Ovary (tissue), 9 donors: ENCODE measurements around the gene CTU1. TPM values are rescaled to one million over a fixed set of nuclear protein-coding genes. Genes with fewer than 3 reads are reported as not detected.
A peak's percentile ranks its signal among the peaks of the same experiment; 100 is the strongest.

Experiments
- DNase-seq, 5 donors: peaks; one replicate each; pipeline ENCODE4 v3.0.0-alpha.2; 2019 to 2020
- H3K27ac ChIP-seq, 2 donors: fragments of 200-600 bp; one replicate each; pipeline versions ENCODE4 v1.5.1 to v1.8.0; 2019 to 2022
- H3K27me3 ChIP-seq: fragments of 200-600 bp; one replicate; pipeline ENCODE4 v1.8.0; 2022
- H3K36me3 ChIP-seq: fragments of 200-600 bp; sonication (generic); one replicate; pipeline ENCODE4 v1.5.1; 2019
- H3K4me1 ChIP-seq: one replicate; pipeline ENCODE4 v1.8.1; 2013; ENCODE audit warnings: mild to moderate bottlenecking, moderate library complexity; ENCODE audit not compliant: insufficient read depth
- H3K4me3 ChIP-seq: fragments of 200-600 bp; sonication (generic); one replicate; pipeline ENCODE4 v1.5.1; 2017
- H3K9me3 ChIP-seq, 2 donors: fragments of 200-600 bp in 1 of 2; sonication (generic) in 1 of 2; one replicate each; pipeline versions ENCODE4 v1.5.1 to v1.8.1; 2013 to 2019; ENCODE audit warnings: mild to moderate bottlenecking in 1 of 2, moderate library complexity in 1 of 2
- CTCF ChIP-seq, 3 donors: fragments of 450-650 bp in 2 of 3; fragments of 200-600 bp in 1 of 3; IDR thresholded peaks; one replicate each; pipeline versions ENCODE4 v1.5.1 to v1.8.0; 2016 to 2022; ENCODE audit warnings: antibody characterized with exemption in 3 of 3, mild to moderate bottlenecking in 1 of 3
- EP300 ChIP-seq: sonication (generic); formaldehyde crosslinking; IDR thresholded peaks from one replicate; pipeline ENCODE4 v1.6.1; 2017; ENCODE audit warnings: antibody characterized with exemption
- POLR2A ChIP-seq: fragments of 450-650 bp; IDR thresholded peaks from one replicate; pipeline ENCODE4 v1.6.1; 2017; ENCODE audit warnings: antibody characterized with exemption, mild to moderate bottlenecking, moderate library complexity
- WGBS, 3 donors: extraction: QIAGEN DNeasy Blood & Tissue Kit in 1 of 3; methylation state at CpG; one replicate each; pipeline versions ENCODE4 v1.1.5 to v1.1.7; 2013 to 2017; 5-methylcytosine and 5-hydroxymethylcytosine counted together
- intact Hi-C, 4 donors: fragments of 100-400 bp; cut with DNase I; formaldehyde crosslinking; loops; one replicate each; pipeline versions ENCODE4 v1.11.0 to v1.15.1; 2022 to 2023
- polyA plus RNA-seq, 2 donors: library from polyadenylated mRNA; stranded (reverse); fragments of 200-250 nt in 1 of 2; fragments of 350-450 nt in 1 of 2; fragmentation: Illumina TruSeq in 1 of 2; extraction: RNeasy Lipid Tissue Mini Kit (QIAGEN cat#74804) in 1 of 2; gene quantifications; one replicate each; pipeline ENCODE4 v1.2.3, GENCODE V29; 2013 to 2014
- total RNA-seq, 7 donors: library from RNA; depleted of rRNA in 2 of 7; stranded (reverse); fragments of >200 nt in 2 of 7; fragmentation: NEBNext Ultra II Directional in 3 of 7; extraction: Animal tissue kit (Norgen Biotek cat#: 25700) in 3 of 7; gene quantifications; one replicate each; pipeline versions ENCODE4 v1.1.0 to v1.2.4, GENCODE V29; 2016 to 2023
- donor health status: DM: no; HTN: no; CAD: no; lungs with moderate emphysema.
- donor health status: DM: no; HTN: no; CAD: no.
- donor health status: Bipolar disorder and iron deficiency.
- donor health status: DM: yes; HTN: yes; CAD: no.
- donor health status: DM: no; HTN: no; CAD: no.
- donor health status: DM: yes; HTN: yes; CAD: no.

The CTU1 gene
- total and polyA plus RNA-seq, 9 donors: 1.1 to 17.2 (median 12.3) TPM

DNA sequence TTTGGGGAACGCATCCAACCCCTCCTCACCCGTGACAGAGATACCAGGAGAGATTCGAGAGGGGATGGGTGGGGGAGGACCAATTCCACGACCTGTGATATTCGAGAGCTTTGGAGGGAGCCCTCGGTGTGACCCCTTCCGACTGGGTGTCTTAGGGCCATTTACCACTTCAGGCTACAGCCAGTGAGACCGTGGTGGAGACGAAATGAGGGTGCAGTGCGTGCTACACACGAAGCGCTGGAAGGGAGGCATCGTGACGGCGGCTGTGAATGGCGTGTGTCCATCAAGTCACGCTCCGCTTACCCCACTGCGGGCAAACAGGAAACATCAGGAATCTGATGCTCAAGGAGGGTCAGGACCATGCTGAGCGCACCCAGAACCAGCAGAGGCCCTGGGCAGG lies 10.4 kb downstream of the CTU1 start:
- intact Hi-C loops: loop anchor here in 2 of 4 donors (2.0 to 10.0 kb wide), 4 partner anchors 75 to 170 kb away; no protein-coding TSS in a partner anchor
- no peak overlapping the region for H3K27ac ChIP-seq
- no peaks in the 10 kb centered on the region for H3K36me3 ChIP-seq
- H3K4me1 ChIP-seq: peaks cover 17% of the 10 kb centered on the region
- 79 to 84% (median 84%) methylated on average over 20 of the region's 20 CpGs for WGBS, 3 donors
- H3K4me3 ChIP-seq: no peak overlapping the region
- TF ChIP-seq EP300 (no peak), CTCF (IDR thresholded peaks at IDR 0.05) (no peak), POLR2A (no peak)
- no peaks in the 10 kb centered on the region for H3K9me3 ChIP-seq
- H3K27me3 ChIP-seq: no peaks in the 10 kb centered on the region
- DNase-seq: no peak

DNA sequence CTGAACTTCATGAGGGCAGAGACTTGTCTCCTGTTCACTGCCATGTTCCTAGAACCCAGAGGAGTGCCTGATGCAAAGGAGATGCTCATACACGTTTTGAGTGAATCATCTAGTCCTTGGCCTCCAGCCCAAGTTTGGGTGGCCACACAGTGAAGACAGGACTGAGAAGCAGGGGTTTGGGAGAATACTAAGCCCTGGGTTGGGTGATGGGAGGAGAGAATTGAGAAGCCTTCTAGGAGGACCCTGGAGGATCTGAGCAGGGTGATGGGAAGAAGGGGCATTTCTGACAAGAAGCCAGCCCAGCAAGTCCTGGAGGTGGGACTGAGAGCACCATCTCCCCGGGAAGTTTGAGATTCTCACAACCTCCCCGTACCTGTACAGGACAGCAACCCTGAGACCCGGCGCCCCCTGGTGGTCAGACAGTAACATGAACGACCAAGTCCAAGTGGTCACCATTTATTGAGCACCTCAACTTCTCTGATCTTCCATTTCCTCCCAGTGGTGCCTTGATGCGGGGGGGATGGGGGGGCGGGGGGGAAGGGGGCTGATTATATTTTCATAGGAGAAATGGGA lies 11.0 kb downstream of the CTU1 start:
- no peak overlapping the region for H3K27ac ChIP-seq
- DNase-seq: peak; percentile 67 to 78 (median 73)
- intact Hi-C loops: loop anchor here in 2 of 4 donors (2.0 to 10.0 kb wide), 4 partner anchors 74 to 170 kb away; no protein-coding TSS in a partner anchor
- H3K27me3 ChIP-seq: no peaks in the 10 kb centered on the region
- no peaks in the 10 kb centered on the region for H3K36me3 ChIP-seq
- no peak overlapping the region for H3K4me3 ChIP-seq
- peaks cover 14% of the 10 kb centered on the region for H3K4me1 ChIP-seq
- 10 to 17% (median 10%) methylated on average over 8 of the region's 8 CpGs for WGBS, 3 donors
- no peaks in the 10 kb centered on the region for H3K9me3 ChIP-seq
- TF ChIP-seq CTCF (IDR thresholded peaks at IDR 0.05) (peak; percentile 9 to 41 (median 20)), POLR2A (no peak)

- no peak for DNase-seq
- WGBS, 3 donors: 80 to 84% (median 83%) methylated on average over 6 of the region's 6 CpGs
- Histone ChIP-seq H3K27me3 (no peaks in the 10 kb centered on the region), H3K36me3 (no peaks in the 10 kb centered on the region), H3K4me3 (no peak overlapping the region), H3K4me1 (peaks cover 14% of the 10 kb centered on the region), H3K27ac (no peak overlapping the region), H3K9me3 (no peaks in the 10 kb centered on the region)
- TF ChIP-seq POLR2A: no peak
- TF ChIP-seq EP300: no peak
- no peak for TF ChIP-seq CTCF (IDR thresholded peaks at IDR 0.05)
- intact Hi-C loops: loop anchor here in 2 of 4 donors (2.0 to 10.0 kb wide), 4 partner anchors 74 to 169 kb away; no protein-coding TSS in a partner anchor
Observed at GRCh38 chr19:51096473-51097165, 11.6 kb downstream of the CTU1 start.

DNA sequence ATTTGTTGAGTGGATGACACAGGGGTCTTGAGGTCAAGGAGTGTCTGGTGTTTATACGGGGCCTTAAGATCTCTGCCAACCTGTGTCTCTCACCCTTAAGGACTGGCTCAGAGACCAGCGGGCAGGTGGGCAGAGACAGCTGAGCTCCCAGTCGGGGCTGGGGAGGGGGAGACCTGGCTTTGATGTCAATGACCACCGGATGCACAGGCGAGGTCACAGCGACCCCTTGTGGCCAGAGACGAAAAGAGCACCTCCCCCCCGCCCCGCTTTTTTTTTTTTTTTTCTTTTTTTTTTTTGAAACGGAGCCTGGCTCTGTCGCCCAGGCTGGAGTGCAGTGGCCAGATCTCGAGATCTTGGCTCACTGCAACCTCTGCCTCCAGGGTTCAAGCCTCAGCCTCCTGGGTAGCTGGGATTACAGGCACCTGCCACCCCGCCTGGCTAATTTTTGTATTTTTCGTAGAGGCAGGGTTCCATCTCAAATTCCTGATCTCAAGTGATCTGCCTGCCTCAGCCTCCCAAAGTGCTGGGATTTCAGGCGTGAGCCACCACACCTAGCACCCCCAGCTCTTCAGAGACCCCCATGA lies 13.4 kb downstream of the CTU1 start:
- Histone ChIP-seq H3K36me3 (no peaks in the 10 kb centered on the region), H3K27ac (no peak overlapping the region), H3K4me1 (peaks cover 7% of the 10 kb centered on the region), H3K4me3 (no peak overlapping the region), H3K27me3 (no peaks in the 10 kb centered on the region), H3K9me3 (no peaks in the 10 kb centered on the region)
- intact Hi-C loops: loop anchor here in 2 of 4 donors (5.0 to 10.0 kb wide), 4 partner anchors 72 to 167 kb away; no protein-coding TSS in a partner anchor
- peak in 4 of 5 donors; percentile 45 to 65 (median 53) for DNase-seq
- 20 to 22% (median 21%) methylated on average over 15 of the region's 15 CpGs for WGBS, 3 donors
- TF ChIP-seq EP300 (no peak), CTCF (IDR thresholded peaks at IDR 0.05) (peak; percentile 24 to 49 (median 48))
